DND-41 (cell line): ENCODE results near the gene ARHGEF12.

ENCODE experiments used
- ATAC-seq: fragments of 200-7000 bp; cut with Tn5 transposase; 3 replicates; pipeline ENCODE4 v1.9.1; 2021; ENCODE audit warnings: low read depth; ENCODE audit not compliant: insufficient read depth
- DNase-seq: peaks from one replicate; pipeline ENCODE4 v3.0.0-alpha.2; 2020
- H2AFZ ChIP-seq: 2 replicates; pipeline ENCODE4 v1.6.0; 2012; ENCODE audit warnings: low read depth, low read length
- H3K27ac ChIP-seq: 2 replicates; pipeline ENCODE4 v1.5.1; 2012; ENCODE audit warnings: low read length, inconsistent platforms
- H3K27me3 ChIP-seq: fragments of 200-600 bp; sonication (generic); 2 replicates; pipeline ENCODE4 v1.6.0; 2012; ENCODE audit warnings: low read length, mild to moderate bottlenecking, inconsistent platforms; ENCODE audit not compliant: insufficient read depth, poor library complexity
- H3K36me3 ChIP-seq: 2 replicates; pipeline ENCODE4 v1.5.1; 2012; ENCODE audit warnings: low read length, inconsistent platforms; ENCODE audit not compliant: insufficient read depth
- H3K4me1 ChIP-seq: 2 replicates; pipeline ENCODE4 v1.5.1; 2012; ENCODE audit warnings: mild to moderate bottlenecking, low read length; ENCODE audit not compliant: insufficient read depth
- H3K4me2 ChIP-seq: 2 replicates; pipeline ENCODE4 v1.6.0; 2012; ENCODE audit warnings: mild to moderate bottlenecking, moderate library complexity, low read length, inconsistent platforms; ENCODE audit not compliant: insufficient read depth
- H3K4me3 ChIP-seq, 2 experiments: fragments of 200-600 bp in 1 of 2; shearing (Covaris generic) in 1 of 2; 2 replicates each; pipeline ENCODE4 v1.5.1; 2012 to 2016; ENCODE audit warnings: inconsistent platforms in 2 of 2, low read length in 2 of 2, mild to moderate bottlenecking in 2 of 2, low read depth in 1 of 2, moderate library complexity in 1 of 2
- H3K79me2 ChIP-seq: 2 replicates; pipeline ENCODE4 v1.6.0; 2012; ENCODE audit warnings: low read length, inconsistent platforms; ENCODE audit not compliant: insufficient read depth
- H3K9ac ChIP-seq: 2 replicates; pipeline ENCODE4 v1.6.0; 2012; ENCODE audit warnings: low read depth, mild to moderate bottlenecking, inconsistent platforms, low read length, moderate library complexity
- H3K9me3 ChIP-seq: 2 replicates; pipeline ENCODE4 v1.5.1; 2012; ENCODE audit warnings: low read length, moderate library complexity, mild to moderate bottlenecking, inconsistent platforms; ENCODE audit not compliant: insufficient read depth, severe bottlenecking
- H4K20me1 ChIP-seq: 2 replicates; pipeline ENCODE4 v1.6.0; 2012; ENCODE audit warnings: low read length; ENCODE audit not compliant: insufficient read depth
- CTCF ChIP-seq: IDR thresholded peaks from 2 replicates; pipeline ENCODE4 v1.5.1; 2012; ENCODE audit warnings: borderline replicate concordance, low read length, moderate library complexity, mild to moderate bottlenecking; ENCODE audit not compliant: poor library complexity, severe bottlenecking; ENCODE audit errors: extremely low read depth
- EZH2 ChIP-seq: IDR thresholded peaks from 3 replicates; pipeline ENCODE4 v1.6.1; 2012; ENCODE audit warnings: borderline replicate concordance, low read depth, mild to moderate bottlenecking, moderate library complexity, low read length, inconsistent platforms; ENCODE audit not compliant: severe bottlenecking

The ARHGEF12 gene

GRCh38 chr11:120486138-120486537 lies 149.9 kb downstream of the ARHGEF12 start:
- H3K27ac ChIP-seq, result no peak overlapping the region
- no peaks in the 10 kb centered on the region for H3K36me3 ChIP-seq
- H3K79me2 ChIP-seq, result no peaks in the 10 kb centered on the region
- H3K4me2 ChIP-seq, result no peak overlapping the region
- ATAC-seq (no peak), DNase-seq (no peak)
- H3K9me3 ChIP-seq, result no peaks in the 10 kb centered on the region
- H3K9ac ChIP-seq, result no peak overlapping the region
- H3K27me3 ChIP-seq, result peaks cover 33% of the 10 kb centered on the region
- TF ChIP-seq CTCF (no peak), EZH2 (no peak)
- no peak overlapping the region for H2AFZ ChIP-seq
- no peaks in the 10 kb centered on the region for H3K4me1 ChIP-seq
- no peak overlapping the region for H3K4me3 ChIP-seq
- H4K20me1 ChIP-seq, result no peaks in the 10 kb centered on the region

GRCh38 chr11:120489799-120490198 lies 153.6 kb downstream of the ARHGEF12 start:
- H3K4me3 ChIP-seq, result no peak overlapping the region
- H2AFZ ChIP-seq, result no peak overlapping the region
- H3K27ac ChIP-seq, result no peak overlapping the region
- ATAC-seq (no peak), DNase-seq (no peak)
- no peak overlapping the region for H3K4me2 ChIP-seq
- no peaks in the 10 kb centered on the region for H3K4me1 ChIP-seq
- no peak overlapping the region for H3K9ac ChIP-seq
- H3K79me2 ChIP-seq, result no peaks in the 10 kb centered on the region
- peaks cover 37% of the 10 kb centered on the region for H3K27me3 ChIP-seq
- TF ChIP-seq CTCF, result no peak
- TF ChIP-seq EZH2, result no peak
- H3K36me3 ChIP-seq, result no peaks in the 10 kb centered on the region
- H3K9me3 ChIP-seq, result no peaks in the 10 kb centered on the region
- H4K20me1 ChIP-seq, result no peaks in the 10 kb centered on the region

GRCh38 chr11:120492486-120492885 lies 156.3 kb downstream of the ARHGEF12 start:
- H3K36me3 ChIP-seq, result no peaks in the 10 kb centered on the region
- H3K4me1 ChIP-seq, result no peaks in the 10 kb centered on the region
- no peak overlapping the region for H3K27ac ChIP-seq
- no peaks in the 10 kb centered on the region for H3K9me3 ChIP-seq
- H2AFZ ChIP-seq, result no peak overlapping the region
- DNase-seq, result no peak
- H3K79me2 ChIP-seq, result no peaks in the 10 kb centered on the region
- H3K4me2 ChIP-seq, result no peak overlapping the region
- no peak overlapping the region for H3K4me3 ChIP-seq
- TF ChIP-seq EZH2, result no peak
- no peak for TF ChIP-seq CTCF
- H4K20me1 ChIP-seq, result no peaks in the 10 kb centered on the region
- no peak for ATAC-seq
- H3K27me3 ChIP-seq, result peaks cover 16% of the 10 kb centered on the region
- no peak overlapping the region for H3K9ac ChIP-seq

- TF ChIP-seq EZH2 (no peak), CTCF (no peak)
- no peaks in the 10 kb centered on the region for H4K20me1 ChIP-seq
- peaks cover 12% of the 10 kb centered on the region for H3K27me3 ChIP-seq
- H3K4me3 ChIP-seq, result no peak overlapping the region
- H3K4me1 ChIP-seq, result no peaks in the 10 kb centered on the region
- H3K36me3 ChIP-seq, result no peaks in the 10 kb centered on the region
- no peak overlapping the region for H3K9ac ChIP-seq
- no peaks in the 10 kb centered on the region for H3K79me2 ChIP-seq
- DNase-seq (no peak), ATAC-seq (no peak)
- no peak overlapping the region for H3K4me2 ChIP-seq
- H3K27ac ChIP-seq, result no peak overlapping the region
- no peaks in the 10 kb centered on the region for H3K9me3 ChIP-seq
- H2AFZ ChIP-seq, result no peak overlapping the region
Measured at GRCh38 chr11:120494595-120494994, 158.4 kb downstream of the ARHGEF12 start.
